ENCODE results near the gene PSMC3.

DNA sequence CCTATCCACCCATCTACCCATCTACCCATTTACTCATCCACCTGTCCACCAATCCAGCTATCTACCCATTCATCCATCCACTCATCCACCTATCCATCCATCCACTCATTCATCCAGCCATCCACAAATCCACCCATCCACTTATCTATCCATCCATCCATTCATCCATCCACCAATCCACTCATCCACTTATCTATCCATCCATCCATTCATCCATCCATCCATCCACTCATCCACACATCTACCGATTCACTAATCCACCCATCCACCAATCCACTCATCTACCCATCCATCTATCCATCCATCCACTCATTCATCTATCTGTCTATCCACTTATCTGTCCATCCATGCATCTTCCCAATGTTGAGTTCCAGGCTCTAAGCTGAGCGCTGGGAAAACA lies 46.2 kb downstream of the PSMC3 start:
- TF ChIP-seq, protein P1, sequence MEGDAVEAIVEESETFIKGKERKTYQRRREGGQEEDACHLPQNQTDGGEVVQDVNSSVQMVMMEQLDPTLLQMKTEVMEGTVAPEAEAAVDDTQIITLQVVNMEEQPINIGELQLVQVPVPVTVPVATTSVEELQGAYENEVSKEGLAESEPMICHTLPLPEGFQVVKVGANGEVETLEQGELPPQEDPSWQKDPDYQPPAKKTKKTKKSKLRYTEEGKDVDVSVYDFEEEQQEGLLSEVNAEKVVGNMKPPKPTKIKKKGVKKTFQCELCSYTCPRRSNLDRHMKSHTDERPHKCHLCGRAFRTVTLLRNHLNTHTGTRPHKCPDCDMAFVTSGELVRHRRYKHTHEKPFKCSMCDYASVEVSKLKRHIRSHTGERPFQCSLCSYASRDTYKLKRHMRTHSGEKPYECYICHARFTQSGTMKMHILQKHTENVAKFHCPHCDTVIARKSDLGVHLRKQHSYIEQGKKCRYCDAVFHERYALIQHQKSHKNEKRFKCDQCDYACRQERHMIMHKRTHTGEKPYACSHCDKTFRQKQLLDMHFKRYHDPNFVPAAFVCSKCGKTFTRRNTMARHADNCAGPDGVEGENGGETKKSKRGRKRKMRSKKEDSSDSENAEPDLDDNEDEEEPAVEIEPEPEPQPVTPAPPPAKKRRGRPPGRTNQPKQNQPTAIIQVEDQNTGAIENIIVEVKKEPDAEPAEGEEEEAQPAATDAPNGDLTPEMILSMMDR (IDR thresholded peaks at IDR 0.05) = no peak
- TF ChIP-seq POLR2A (IDR thresholded peaks at IDR 0.05) = no peak

Measured in heart left ventricle (tissue), 13 donors.